Smooth muscle cell (in vitro differentiated cells): ENCODE measurements around the gene MPIG6B. TPM values are rescaled to one million over a fixed set of nuclear protein-coding genes. Genes with fewer than 3 reads are reported as not detected.

ENCODE experiments used
- DNase-seq: peaks from one replicate; lab custom pipeline; 2025; ENCODE audit not compliant: unreplicated experiment; lab: John Stamatoyannopoulos, UW
- H2AFZ ChIP-seq: fragments of 200-600 bp; sonication (generic); 2 replicates; pipeline ENCODE4 v1.6.0; 2016; ENCODE audit warnings: antibody characterized with exemption, low read depth, mild to moderate bottlenecking
- H3F3A ChIP-seq: fragments of 200-600 bp; sonication (generic); 2 replicates; pipeline ENCODE4 v1.6.0; 2017; ENCODE audit warnings: antibody characterized with exemption, low read depth
- H3K27ac ChIP-seq: fragments of 200-600 bp; sonication (generic); 2 replicates; pipeline ENCODE4 v1.5.1; 2016; ENCODE audit warnings: low read depth, mild to moderate bottlenecking
- H3K27me3 ChIP-seq: fragments of 200-600 bp; sonication (generic); 2 replicates; pipeline ENCODE4 v1.6.1; 2016; ENCODE audit warnings: low read depth, mild to moderate bottlenecking
- H3K36me3 ChIP-seq: fragments of 200-600 bp; sonication (generic); 2 replicates; pipeline ENCODE4 v1.5.1; 2016; ENCODE audit warnings: low read depth
- H3K4me1 ChIP-seq: fragments of 200-600 bp; sonication (generic); 2 replicates; pipeline ENCODE4 v1.5.1; 2016; ENCODE audit warnings: low read depth
- H3K4me2 ChIP-seq: fragments of 200-600 bp; sonication (generic); 2 replicates; pipeline ENCODE4 v1.6.0; 2016; ENCODE audit warnings: mild to moderate bottlenecking
- H3K4me3 ChIP-seq: fragments of 200-600 bp; sonication (generic); 2 replicates; pipeline ENCODE4 v1.5.1; 2016; ENCODE audit warnings: mild to moderate bottlenecking
- H3K79me2 ChIP-seq: fragments of 200-600 bp; sonication (generic); 2 replicates; pipeline ENCODE4 v1.6.0; 2016; ENCODE audit warnings: low read depth, mild to moderate bottlenecking
- H3K9ac ChIP-seq: fragments of 200-600 bp; sonication (generic); 2 replicates; pipeline ENCODE4 v1.6.0; 2016; ENCODE audit warnings: low read depth
- H3K9me3 ChIP-seq: fragments of 200-600 bp; sonication (generic); replicated peaks from 2 replicates; pipeline ENCODE4 v1.5.1; 2016; ENCODE audit warnings: low read depth
- H4K20me1 ChIP-seq: fragments of 200-600 bp; sonication (generic); 2 replicates; pipeline ENCODE4 v1.6.0; 2016; ENCODE audit warnings: low read depth
- CTCF ChIP-seq: fragments of 200-600 bp; sonication (generic); IDR thresholded peaks from 2 replicates; pipeline ENCODE4 v1.5.1; 2017; ENCODE audit warnings: borderline replicate concordance, mild to moderate bottlenecking, antibody characterized with exemption; ENCODE audit not compliant: insufficient read depth, poor library complexity, severe bottlenecking
- WGBS: methylation state at CpG from one replicate; pipeline ENCODE4 v1.1.7; 2016; ENCODE audit warnings: low lambda C conversion rate; 5-methylcytosine and 5-hydroxymethylcytosine counted together
- polyA plus RNA-seq: library from polyadenylated mRNA; unstranded; fragments of >200 nt; fragmentation: Nextera tagmentation; extraction: Ambion mirVana; gene quantifications from 2 replicates; pipeline ENCODE4 v1.2.1, GENCODE V29; 2016
- total RNA-seq: library from RNA; depleted of rRNA; stranded (reverse); fragments of >200 nt; gene quantifications from 2 replicates; pipeline ENCODE4 v1.2.3, GENCODE V29; 2014

MPIG6B gene
- total and polyA plus RNA-seq, 2 experiments from 2014 or later: not detected

GRCh38 chr6:31718265-31718664 is 4.9 kb upstream of the MPIG6B start:
- Histone ChIP-seq H3K79me2 (no peaks in the 10 kb centered on the region), H3K9ac (no peak overlapping the region), H4K20me1 (no peaks in the 10 kb centered on the region), H2AFZ (no peak overlapping the region), H3K9me3 (no peaks in the 10 kb centered on the region), H3K4me3 (no peak overlapping the region), H3K4me2 (no peak overlapping the region), H3K4me1 (peaks cover 18% of the 10 kb centered on the region), H3K27ac (peak overlapping the region; percentile 37), H3K36me3 (no peaks in the 10 kb centered on the region), H3K27me3 (no peaks in the 10 kb centered on the region), H3F3A (no peaks in the 10 kb centered on the region)
- DNase-seq: no peak
- no peak for TF ChIP-seq CTCF
- 93% methylated on average over 1 of the region's 1 CpG for WGBS

DNA sequence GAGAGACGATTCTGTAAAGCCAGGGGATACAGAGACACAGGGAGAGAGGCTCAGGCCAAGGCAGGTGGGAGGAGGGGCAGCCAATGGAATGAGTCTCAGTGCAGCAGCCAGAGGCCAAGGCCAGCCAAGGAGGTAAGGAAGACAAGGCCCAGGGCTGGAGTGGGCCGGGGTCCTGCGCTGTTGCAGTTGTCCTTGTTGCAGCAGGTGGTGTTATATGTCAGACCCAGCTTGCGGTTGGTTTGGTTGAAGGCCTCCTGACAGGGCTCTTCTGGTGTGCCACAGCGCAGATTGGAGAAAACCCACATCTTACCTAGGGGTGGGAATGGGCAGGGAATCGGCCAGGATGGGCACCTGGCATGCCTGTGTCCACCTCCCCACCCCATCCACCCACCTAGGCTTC is 4.2 kb upstream of the MPIG6B start:
- H3K4me1 ChIP-seq: peaks cover 11% of the 10 kb centered on the region
- H2AFZ ChIP-seq: no peak overlapping the region
- H3K4me3 ChIP-seq: no peak overlapping the region
- peak overlapping the region; percentile 37 for H3K27ac ChIP-seq
- H3K9me3 ChIP-seq: no peaks in the 10 kb centered on the region
- no peaks in the 10 kb centered on the region for H4K20me1 ChIP-seq
- no peak overlapping the region for H3K4me2 ChIP-seq
- no peaks in the 10 kb centered on the region for H3F3A ChIP-seq
- no peaks in the 10 kb centered on the region for H3K79me2 ChIP-seq
- DNase-seq: no peak
- no peak overlapping the region for H3K9ac ChIP-seq
- H3K36me3 ChIP-seq: no peaks in the 10 kb centered on the region
- 94% methylated on average over 6 of the region's 6 CpGs for WGBS
- TF ChIP-seq CTCF: no peak
- no peaks in the 10 kb centered on the region for H3K27me3 ChIP-seq

GRCh38 chr6:31720196-31720770 is 2.9 kb upstream of the MPIG6B start:
- Histone ChIP-seq H3K27ac (peak overlapping the region; percentile 60), H3F3A (no peaks in the 10 kb centered on the region), H2AFZ (no peak overlapping the region), H3K4me3 (no peak overlapping the region), H3K9me3 (no peaks in the 10 kb centered on the region), H3K4me2 (no peak overlapping the region), H3K27me3 (no peaks in the 10 kb centered on the region), H4K20me1 (no peaks in the 10 kb centered on the region), H3K79me2 (no peaks in the 10 kb centered on the region), H3K4me1 (no peaks in the 10 kb centered on the region), H3K9ac (peak overlapping the region; percentile 28), H3K36me3 (no peaks in the 10 kb centered on the region)
- WGBS: 74% methylated on average over 5 of the region's 5 CpGs
- DNase-seq: no peak
- TF ChIP-seq CTCF: no peak

- DNase-seq: no peak
- peaks cover 3% of the 10 kb centered on the region for H3F3A ChIP-seq
These were observed 1.7 kb upstream of the MPIG6B start, which contains the start of gene LY6G6C for GRCh38 chr6:31721351-31722020. Gene LY6G6C, minus strand, starts transcription at chr6:31721746. Its CDS starts 67 bp downstream, at chr6:31721679.

More at GRCh38 chr6:31721351-31722020, 1.7 kb upstream of the MPIG6B start, which contains the start of gene LY6G6C:
- H3K4me2 ChIP-seq: no peak within 1 kb of the TSS
- H3K27ac ChIP-seq: no peak within 1 kb of the TSS
- H3K9me3 ChIP-seq: no peaks in the 10 kb centered on the region
- H3K27me3 ChIP-seq: no peaks in the 10 kb centered on the region
- 93% methylated on average over 4 of the region's 4 CpGs for WGBS
- TF ChIP-seq CTCF: no peak
- H2AFZ ChIP-seq: no peak within 1 kb of the TSS
- H3K4me1 ChIP-seq: no peaks in the 10 kb centered on the region
- no peak within 1 kb of the TSS for H3K4me3 ChIP-seq
- no peak within 1 kb of the TSS for H3K9ac ChIP-seq
- no peaks in the 10 kb centered on the region for H3K79me2 ChIP-seq
- no peaks in the 10 kb centered on the region for H4K20me1 ChIP-seq
- no peaks in the 10 kb centered on the region for H3K36me3 ChIP-seq
